Duodenal mucosa (tissue), 2 donors: ENCODE data around the gene RCOR3.

Experiments
- H3K27ac ChIP-seq: one replicate; pipeline ENCODE4 v1.7.0; 2013; ENCODE audit warnings: low read depth, low read length
- H3K27me3 ChIP-seq, 2 donors: one replicate each; pipeline ENCODE4 v1.7.0; 2013; ENCODE audit warnings: low read length in 2 of 2, control low read depth in 1 of 2; ENCODE audit not compliant: insufficient read depth in 2 of 2, control insufficient read depth in 1 of 2
- H3K36me3 ChIP-seq, 2 donors: one replicate each; pipeline ENCODE4 v1.7.0; 2013; ENCODE audit warnings: low read length in 2 of 2, control low read depth in 1 of 2; ENCODE audit not compliant: insufficient read depth in 2 of 2, control insufficient read depth in 1 of 2
- H3K4me1 ChIP-seq, 2 donors: one replicate each; pipeline ENCODE4 v1.7.0; 2013; ENCODE audit warnings: low read length in 2 of 2, control low read depth in 1 of 2; ENCODE audit not compliant: insufficient read depth in 2 of 2, control insufficient read depth in 1 of 2
- H3K4me3 ChIP-seq, 2 donors: one replicate each; pipeline ENCODE4 v1.7.0; 2013; ENCODE audit warnings: low read length in 2 of 2, low read depth in 1 of 2
- H3K9ac ChIP-seq, 2 donors: one replicate each; pipeline ENCODE4 v1.7.0; 2013; ENCODE audit warnings: low read length in 2 of 2, low read depth in 1 of 2
- H3K9me3 ChIP-seq, 2 donors: one replicate each; pipeline ENCODE4 v1.7.0; 2013; ENCODE audit warnings: low read length in 2 of 2, control low read depth in 1 of 2; ENCODE audit not compliant: control insufficient read depth in 1 of 2

RCOR3 gene

GRCh38 chr1:211337430-211338223, 78.5 kb downstream of the RCOR3 start:
- Histone ChIP-seq H3K36me3 (no peaks in the 10 kb centered on the region), H3K4me1 (peaks cover 44 to 54% of the 10 kb centered on the region in 2 donors), H3K27me3 (no peaks in the 10 kb centered on the region), H3K9ac (no peak overlapping the region), H3K9me3 (no peaks in the 10 kb centered on the region), H3K4me3 (no peak overlapping the region), H3K27ac (no peak overlapping the region)

- Histone ChIP-seq H3K4me3 (no peak overlapping the region), H3K4me1 (peaks cover 41 to 54% of the 10 kb centered on the region in 2 donors), H3K9me3 (no peaks in the 10 kb centered on the region), H3K9ac (no peak overlapping the region), H3K27me3 (no peaks in the 10 kb centered on the region), H3K27ac (no peak overlapping the region), H3K36me3 (no peaks in the 10 kb centered on the region)
These were observed 79.1 kb downstream of the RCOR3 start for GRCh38 chr1:211338224-211338620.

GRCh38 chr1:211339631-211340041, 80.5 kb downstream of the RCOR3 start:
- Histone ChIP-seq H3K4me1 (peaks cover 34 to 47% of the 10 kb centered on the region in 2 donors), H3K9ac (no peak overlapping the region), H3K36me3 (no peaks in the 10 kb centered on the region), H3K27ac (no peak overlapping the region), H3K9me3 (no peaks in the 10 kb centered on the region), H3K4me3 (no peak overlapping the region), H3K27me3 (no peaks in the 10 kb centered on the region)

GRCh38 chr1:211340622-211341507, 81.7 kb downstream of the RCOR3 start:
- Histone ChIP-seq H3K4me3 (no peak overlapping the region), H3K27me3 (no peaks in the 10 kb centered on the region), H3K9me3 (no peaks in the 10 kb centered on the region), H3K27ac (no peak overlapping the region), H3K4me1 (peaks cover 22 to 37% of the 10 kb centered on the region in 2 donors), H3K9ac (no peak overlapping the region), H3K36me3 (no peaks in the 10 kb centered on the region)

GRCh38 chr1:211341999-211342398, 82.8 kb downstream of the RCOR3 start:
- peaks cover 14 to 25% of the 10 kb centered on the region in 2 donors for H3K4me1 ChIP-seq
- no peak overlapping the region for H3K4me3 ChIP-seq

GRCh38 chr1:211343607-211344006, 84.4 kb downstream of the RCOR3 start:
- Histone ChIP-seq H3K27me3 (no peaks in the 10 kb centered on the region), H3K4me3 (no peak overlapping the region), H3K9ac (no peak overlapping the region), H3K27ac (no peak overlapping the region), H3K9me3 (no peaks in the 10 kb centered on the region), H3K36me3 (peaks cover 2 to 3% of the 10 kb centered on the region in 2 donors), H3K4me1 (peaks cover 11 to 19% of the 10 kb centered on the region in 2 donors)

More at GRCh38 chr1:211341999-211342398, 82.8 kb downstream of the RCOR3 start:
- Histone ChIP-seq H3K9me3 (no peaks in the 10 kb centered on the region), H3K27ac (no peak overlapping the region), H3K36me3 (no peaks in the 10 kb centered on the region), H3K9ac (no peak overlapping the region), H3K27me3 (no peaks in the 10 kb centered on the region)

GRCh38 chr1:211344152-211344618, 85.0 kb downstream of the RCOR3 start:
- Histone ChIP-seq H3K36me3 (peaks cover 2 to 3% of the 10 kb centered on the region in 2 donors), H3K4me1 (peaks cover 9 to 17% of the 10 kb centered on the region in 2 donors), H3K9ac (no peak overlapping the region), H3K9me3 (no peaks in the 10 kb centered on the region), H3K4me3 (no peak overlapping the region), H3K27ac (no peak overlapping the region), H3K27me3 (no peaks in the 10 kb centered on the region)

GRCh38 chr1:211345719-211346118, 86.6 kb downstream of the RCOR3 start:
- Histone ChIP-seq H3K27me3 (no peaks in the 10 kb centered on the region), H3K36me3 (peaks cover 2 to 3% of the 10 kb centered on the region in 2 donors), H3K9me3 (no peaks in the 10 kb centered on the region), H3K4me1 (peaks cover 0 to 9% of the 10 kb centered on the region in 2 donors), H3K9ac (no peak overlapping the region), H3K27ac (no peak overlapping the region), H3K4me3 (no peak overlapping the region)

- Histone ChIP-seq H3K4me3 (no peak overlapping the region), H3K27ac (no peak overlapping the region), H3K4me1 (no peaks in the 10 kb centered on the region), H3K9ac (no peak overlapping the region), H3K9me3 (no peaks in the 10 kb centered on the region), H3K27me3 (no peaks in the 10 kb centered on the region), H3K36me3 (peaks cover 2 to 3% of the 10 kb centered on the region in 2 donors)
These were observed 88.1 kb downstream of the RCOR3 start for GRCh38 chr1:211347077-211347844.
